H1 (cell line): ENCODE measurements around the gene KRTAP10-2. TPM values are rescaled to one million over a fixed set of nuclear protein-coding genes. Genes with fewer than 3 reads are reported as not detected.

Experiments used
- CTCF ChIA-PET: fragments of 300-600 bp; sonication (Branson Sonifier 250); formaldehyde crosslinking; loops from one replicate; lab custom pipeline; 2021; ENCODE audit not compliant: partially characterized antibody; lab: Charles Lee
- POLR2A ChIA-PET: fragments of 300-600 bp; sonication (Branson Sonifier 250); formaldehyde crosslinking; loops from one replicate; lab custom pipeline; 2021; ENCODE audit warnings: inconsistent platforms; ENCODE audit not compliant: partially characterized antibody; lab: Charles Lee
- DNase-seq, 2 experiments: peaks; one replicate each; pipeline versions ENCODE4 v3.0.0 to v3.0.0-alpha.2; 2010 to 2022; ENCODE audit warnings: low spot score in 2 of 2, low read depth in 1 of 2, mixed read lengths in 1 of 2
- FAIRE-seq: peaks from 2 replicates; lab custom pipeline; 2011; peaks lifted over from hg19 to GRCh38; lab: Jason Lieb, UNC
- H2AFZ ChIP-seq: 2 replicates; pipeline ENCODE4 v1.8.1; 2012; ENCODE audit warnings: low read length, inconsistent platforms
- H2AK5ac ChIP-seq: 2 replicates; pipeline ENCODE4 v1.6.1; 2013; ENCODE audit warnings: low read depth, low read length
- H2BK120ac ChIP-seq: replicated peaks from 2 replicates; pipeline ENCODE3; 2013; ENCODE audit warnings: low read depth, low read length, inconsistent platforms
- H2BK12ac ChIP-seq: 2 replicates; pipeline ENCODE4 v1.6.1; 2013; ENCODE audit warnings: low read depth, low read length
- H2BK15ac ChIP-seq: 2 replicates; pipeline ENCODE4 v1.6.1; 2013; ENCODE audit warnings: low read length
- H2BK20ac ChIP-seq: 2 replicates; pipeline ENCODE4 v1.6.1; 2013; ENCODE audit warnings: low read length
- H2BK5ac ChIP-seq: 2 replicates; pipeline ENCODE4 v1.6.1; 2013; ENCODE audit warnings: low read depth, low read length
- H3K14ac ChIP-seq: 2 replicates; pipeline ENCODE4 v1.6.1; 2013; ENCODE audit warnings: inconsistent platforms; ENCODE audit not compliant: insufficient read length
- H3K18ac ChIP-seq: 2 replicates; pipeline ENCODE4 v1.6.1; 2013; ENCODE audit warnings: low read length; ENCODE audit errors: extremely low read depth
- H3K23ac ChIP-seq: 2 replicates; pipeline ENCODE4 v1.6.1; 2013; ENCODE audit warnings: inconsistent platforms; ENCODE audit not compliant: insufficient read length
- H3K23me2 ChIP-seq: 2 replicates; pipeline ENCODE4 v1.6.1; 2013; ENCODE audit warnings: low read depth, low read length
- H3K27ac ChIP-seq: 2 replicates; pipeline ENCODE4 v1.6.1; 2011; ENCODE audit warnings: low read depth, low read length, inconsistent platforms
- H3K27me3 ChIP-seq, 4 experiments: replicated peaks in 1 of 4; 1 replicate in 1 of 4; 2 replicates in 3 of 4; pipeline versions ENCODE4 v1.6.1 to v1.8.1; 2011 to 2013; ENCODE audit warnings: low read length in 3 of 4, mild to moderate bottlenecking in 3 of 4, inconsistent platforms in 2 of 4, mixed read lengths in 2 of 4, moderate library complexity in 1 of 4; ENCODE audit not compliant: control insufficient read depth in 3 of 4, insufficient read depth in 3 of 4; ENCODE audit errors: extremely low read depth in 1 of 4
- H3K36me3 ChIP-seq, 4 experiments: 2 replicates each; pipeline versions ENCODE4 v1.6.1 to v1.8.1; 2011 to 2013; ENCODE audit warnings: mild to moderate bottlenecking in 4 of 4, low read length in 3 of 4, moderate library complexity in 2 of 4, control low read depth in 1 of 4, inconsistent platforms in 1 of 4; ENCODE audit not compliant: insufficient read depth in 4 of 4, control insufficient read depth in 2 of 4
- H3K4ac ChIP-seq: replicated peaks from 2 replicates; pipeline ENCODE3; 2013; ENCODE audit warnings: low read length, low read depth, mixed read lengths, inconsistent platforms; ENCODE audit not compliant: insufficient read length
- H3K4me1 ChIP-seq, 4 experiments: replicated peaks in 1 of 4; 1 replicate in 1 of 4; 2 replicates in 3 of 4; pipeline versions ENCODE4 v1.6.1 to v1.8.1; 2011 to 2013; ENCODE audit warnings: low read length in 3 of 4, inconsistent platforms in 2 of 4, mixed read lengths in 1 of 4; ENCODE audit not compliant: insufficient read depth in 4 of 4, control insufficient read depth in 3 of 4
- H3K4me2 ChIP-seq, 2 experiments: 2 replicates each; pipeline versions ENCODE4 v1.6.1 to v1.8.1; 2011 to 2013; ENCODE audit warnings: low read depth in 2 of 2, low read length in 2 of 2, control low read depth in 1 of 2, inconsistent platforms in 1 of 2, mild to moderate bottlenecking in 1 of 2; ENCODE audit not compliant: insufficient read depth in 1 of 2
- H3K4me3 ChIP-seq, 4 experiments: fragments of 200-600, 300-600 bp in 1 of 4; sonication (generic), shearing (Covaris generic), sonication (Bioruptor Twin) in 1 of 4; 2 replicates each; pipeline versions ENCODE4 v1.5.1 to v1.8.1; 2011 to 2016; ENCODE audit warnings: low read length in 4 of 4, low read depth in 3 of 4, control low read depth in 2 of 4, inconsistent platforms in 2 of 4, mild to moderate bottlenecking in 2 of 4, mixed read lengths in 1 of 4, moderate library complexity in 1 of 4; ENCODE audit not compliant: insufficient read depth in 2 of 4; ENCODE audit errors: extremely low read depth in 1 of 4
- H3K56ac ChIP-seq: replicated peaks from 2 replicates; pipeline ENCODE3; 2013; ENCODE audit warnings: low read depth, mild to moderate bottlenecking, mixed read lengths, low read length, inconsistent platforms; ENCODE audit not compliant: insufficient read length
- H3K79me1 ChIP-seq: 2 replicates; pipeline ENCODE4 v1.6.1; 2013; ENCODE audit warnings: low read depth, low read length, control low read depth
- H3K79me2 ChIP-seq, 2 experiments: 2 replicates each; pipeline versions ENCODE4 v1.6.1 to v1.8.1; 2012 to 2013; ENCODE audit warnings: low read length in 2 of 2, mild to moderate bottlenecking in 2 of 2, inconsistent platforms in 1 of 2; ENCODE audit not compliant: insufficient read depth in 2 of 2, control insufficient read depth in 1 of 2
- H3K9ac ChIP-seq, 4 experiments: replicated peaks in 1 of 4; 1 replicate in 1 of 4; 2 replicates in 3 of 4; pipeline versions ENCODE4 v1.6.1 to v1.8.1; 2011 to 2013; ENCODE audit warnings: low read depth in 3 of 4, low read length in 3 of 4, control low read depth in 2 of 4, mild to moderate bottlenecking in 2 of 4, moderate library complexity in 2 of 4, inconsistent platforms in 1 of 4; ENCODE audit errors: extremely low read depth in 1 of 4
- H3K9me3 ChIP-seq, 2 experiments: 2 replicates each; pipeline versions ENCODE4 v1.6.1 to v1.8.1; 2012 to 2013; ENCODE audit warnings: mild to moderate bottlenecking in 2 of 2, moderate library complexity in 2 of 2, control low read depth in 1 of 2, inconsistent platforms in 1 of 2, low read depth in 1 of 2, low read length in 1 of 2, mixed read lengths in 1 of 2; ENCODE audit not compliant: insufficient read depth in 2 of 2
- H4K20me1 ChIP-seq, 2 experiments: replicated peaks in 1 of 2; 2 replicates each; pipeline versions ENCODE3 to v1.8.1; 2011 to 2013; ENCODE audit warnings: inconsistent platforms in 2 of 2, low read length in 2 of 2, mild to moderate bottlenecking in 1 of 2; ENCODE audit not compliant: insufficient read depth in 2 of 2, control insufficient read depth in 1 of 2
- H4K5ac ChIP-seq: 2 replicates; pipeline ENCODE4 v1.6.1; 2013; ENCODE audit warnings: low read length, low read depth, mixed read lengths, inconsistent platforms; ENCODE audit not compliant: insufficient read length
- H4K8ac ChIP-seq: 2 replicates; pipeline ENCODE4 v1.8.0; 2013; ENCODE audit warnings: mild to moderate bottlenecking, moderate library complexity, low read length, inconsistent platforms; ENCODE audit not compliant: insufficient read depth; ENCODE audit errors: extremely low read depth
- H4K91ac ChIP-seq: replicated peaks from 2 replicates; pipeline ENCODE3; 2013; ENCODE audit warnings: low read length, mixed read lengths, inconsistent platforms; ENCODE audit not compliant: insufficient read length
- POLR2A ChIP-seq, 2 experiments: IDR thresholded peaks; 1 replicate in 1 of 2; 2 replicates in 1 of 2; pipeline ENCODE4 v1.6.1; 2011; ENCODE audit warnings: low read depth in 2 of 2, low read length in 2 of 2, mild to moderate bottlenecking in 2 of 2; ENCODE audit errors: control extremely low read depth in 1 of 2
- WGBS, 2 experiments: shearing (Covaris generic) in 1 of 2; methylation state at CpG; one replicate each; pipeline versions ENCODE4 v1.1.6 to v1.1.7; 2013 to 2015; ENCODE audit warnings: low lambda C conversion rate in 2 of 2, mixed read lengths in 2 of 2, inconsistent platforms in 1 of 2, low coverage in 1 of 2, missing lambda C conversion rate in 1 of 2; ENCODE audit not compliant: insufficient replicate concordance in 2 of 2, insufficient coverage in 1 of 2, insufficient read length in 1 of 2; ENCODE audit errors: extremely low coverage in 1 of 2, missing lambda C conversion rate in 1 of 2; 5-methylcytosine and 5-hydroxymethylcytosine counted together
- polyA plus RNA-seq, 7 experiments: library from polyadenylated mRNA; depleted of rRNA in 3 of 7; stranded (reverse) in 5 of 7; unstranded in 2 of 7; fragments of >200 nt in 5 of 7; fragments of 200-250 nt in 2 of 7; gene quantifications; 1 replicate in 5 of 7; 2 replicates in 1 of 7; 4 replicates in 1 of 7; pipeline versions ENCODE4 v1.2.1 to v1.2.3, GENCODE V29; 2011 to 2013; ENCODE audit warnings: missing spikeins in 2 of 7, mixed read lengths in 2 of 7
- total RNA-seq: library from RNA; stranded (reverse); fragmentation: NEBNext Ultra II Directional; extraction: Animal tissue kit (Norgen Biotek cat#: 25700); gene quantifications from 2 replicates; pipeline ENCODE4 v1.2.1, GENCODE V29; 2021

The KRTAP10-2 gene
- total and polyA plus RNA-seq, 2 of the 8 experiments (the other 6 are each of a cell fraction or from before 2014, with no cell fraction given), result 0.11 TPM; not detected in 1

DNA sequence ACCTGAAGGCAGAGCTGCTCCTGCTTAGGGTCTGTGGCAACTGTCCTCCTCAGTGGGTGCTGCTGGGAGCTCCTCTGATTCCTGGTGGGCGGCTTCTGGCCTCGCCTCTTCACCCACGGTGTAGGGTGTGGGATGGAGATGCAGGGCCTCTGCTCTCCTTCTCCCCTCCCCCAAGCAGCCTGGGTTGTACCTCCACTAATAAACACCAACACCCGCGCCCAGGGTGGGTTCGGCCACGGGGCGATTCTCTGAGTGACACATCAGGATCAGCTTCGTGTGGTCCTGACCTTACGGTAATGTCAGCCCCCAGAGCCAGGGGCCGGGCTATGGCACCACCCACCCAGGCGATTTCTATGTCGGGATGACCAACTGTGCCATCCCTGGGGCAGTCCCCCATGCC, 35.0 kb downstream of the KRTAP10-2 start:
- Histone ChIP-seq H3K4me1 (peaks cover 0 to 3% (median 0%) of the 10 kb centered on the region in 4 experiments; a peak in 1 of 7 replicates), H3K27ac (no peak overlapping the region), H3K4me2 (no peak overlapping the region), H3K9ac (no peak overlapping the region), H3K23me2 (peaks cover 2% of the 10 kb centered on the region; the same call in 1 of the 2 replicates), H3K4ac (no peak overlapping the region), H3K27me3 (no peaks in the 10 kb centered on the region), H2AK5ac (no peak overlapping the region), H3K18ac (no peak overlapping the region), H3K9me3 (no peaks in the 10 kb centered on the region; a peak in 2 of 4 replicates), H3K4me3 (no peak overlapping the region), H2BK120ac (no peak overlapping the region), H3K23ac (no peak overlapping the region), H2BK5ac (no peak overlapping the region), H4K5ac (no peak overlapping the region), H4K8ac (0 out of 2 replicates have a peak overlapping the region, but pooled peaks have one; percentile 15), H3K79me1 (no peaks in the 10 kb centered on the region), H3K14ac (no peak overlapping the region), H2AFZ (no peak overlapping the region), H2BK15ac (no peak overlapping the region), H4K91ac (no peak overlapping the region), H3K79me2 (no peaks in the 10 kb centered on the region), H3K56ac (no peak overlapping the region), H2BK20ac (no peak overlapping the region), H4K20me1 (peaks cover 2 to 3% of the 10 kb centered on the region in 2 experiments), H3K36me3 (peaks cover 0 to 1% (median under 1%) of the 10 kb centered on the region in 4 experiments; a peak in 3 of 8 replicates), H2BK12ac (no peak overlapping the region)
- ChIA-PET POLR2A (interaction anchor here (0.7 to 2.7 kb wide), 10 partner anchors 10 to 292 kb away, joined by 3 to 9 read pairs (median 3); no protein-coding TSS in a partner anchor), CTCF (interaction anchor here (0.9 to 1.3 kb wide), 3 partner anchors 10 to 244 kb away, joined by 3 to 4 read pairs (median 3); no protein-coding TSS in a partner anchor)
- no peak for DNase-seq
- FAIRE-seq, result no peak
- 94% methylated on average over 13 of the region's 13 CpGs; no CpG with 5 or more reads in 1 of the 2 experiments for WGBS, 2 experiments
- no peak for TF ChIP-seq POLR2A (IDR thresholded peaks at IDR 0.05; ENCODE audit: control extremely low read depth in 1 of 2, low read depth in 2 of 2, low read length in 2 of 2)
